Glomerular visceral epithelial cell (primary cell): ENCODE data around the gene KIAA2012.
A peak's percentile ranks its signal among the peaks of the same experiment; 100 is the strongest.
"Not testable (repeated sequence)": the region's sequence is repeated elsewhere in the genome, so short reads cannot be mapped to it uniquely, and the experiment has no call there.

Source experiments
- DNase-seq: peaks from one replicate; pipeline ENCODE4 v3.0.0-alpha.2; 2016; ENCODE audit errors: extremely low spot score

Gene KIAA2012

GRCh38 chr2:202196727-202197126, 123.7 kb downstream of the KIAA2012 start:
- DNase-seq: no peak

GRCh38 chr2:202201220-202202160, 128.4 kb downstream of the KIAA2012 start:
- DNase-seq: no peak

- DNase-seq: no peak
Observed at GRCh38 chr2:202203348-202203747, 130.3 kb downstream of the KIAA2012 start.

GRCh38 chr2:202204855-202205254, 131.8 kb downstream of the KIAA2012 start:
- DNase-seq: no peak

- no peak for DNase-seq
Observed at GRCh38 chr2:202208526-202208925, 135.5 kb downstream of the KIAA2012 start.

- no peak for DNase-seq
Observed at GRCh38 chr2:202215179-202215578, 142.1 kb downstream of the KIAA2012 start.

GRCh38 chr2:202221873-202222272, 148.8 kb downstream of the KIAA2012 start:
- DNase-seq: peak; percentile 33

GRCh38 chr2:202237787-202238233, 164.8 kb downstream of the KIAA2012 start:
- DNase-seq: peak; percentile 61

GRCh38 chr2:202238234-202239197, 165.5 kb downstream of the KIAA2012 start, which contains the start of gene SUMO1:
Gene SUMO1, minus strand, starts transcription at chr2:202238597. Its CDS starts 146 bp downstream, at chr2:202238451.
- peak; percentile 88 for DNase-seq

GRCh38 chr2:202247710-202248109, 174.7 kb downstream of the KIAA2012 start:
- not testable (repeated sequence) for DNase-seq

- DNase-seq: no peak
Observed at GRCh38 chr2:202249521-202250253, 176.6 kb downstream of the KIAA2012 start.

- DNase-seq: no peak
Observed at GRCh38 chr2:202251494-202251893, 178.4 kb downstream of the KIAA2012 start.
